Gastroesophageal sphincter (tissue), 4 donors: ENCODE data around the gene NAB1. TPM values are rescaled to one million over a fixed set of nuclear protein-coding genes. Genes with fewer than 3 reads are reported as not detected.

ENCODE experiments used
- ATAC-seq: fragments of 150-250 bp; one replicate; pipeline ENCODE4 v1.9.1; 2016; ENCODE audit warnings: mild to moderate bottlenecking, moderate library complexity
- H3K27ac ChIP-seq, 4 donors: fragments of 200-600 bp; sonication (generic) in 3 of 4; 1 replicate in 3 of 4; 2 replicates in 1 of 4; pipeline ENCODE4 v1.5.1; 2016 to 2019
- H3K27me3 ChIP-seq: fragments of 200-600 bp; sonication (generic); one replicate; pipeline ENCODE4 v1.5.1; 2019
- H3K36me3 ChIP-seq, 2 donors: fragments of 200-600 bp; sonication (generic); one replicate each; pipeline ENCODE4 v1.5.1; 2019; ENCODE audit warnings: control low read depth in 1 of 2
- H3K4me1 ChIP-seq, 3 donors: fragments of 200-600 bp; sonication (generic); 1 replicate in 2 of 3; 2 replicates in 1 of 3; pipeline ENCODE4 v1.5.1; 2016 to 2019; ENCODE audit warnings: control low read depth in 2 of 3
- H3K4me3 ChIP-seq, 2 donors: fragments of 200-600 bp; sonication (generic); one replicate each; pipeline ENCODE4 v1.5.1; 2019; ENCODE audit warnings: mild to moderate bottlenecking in 1 of 2, moderate library complexity in 1 of 2
- H3K9me3 ChIP-seq, 3 donors: fragments of 200-600 bp; sonication (generic); one replicate each; pipeline ENCODE4 v1.5.1; 2017 to 2019; ENCODE audit warnings: control low read depth in 2 of 3
- CTCF ChIP-seq, 4 experiments: fragments of 200-600 bp in 2 of 4; fragments of 450-650 bp in 2 of 4; sonication (generic) in 1 of 4; IDR thresholded peaks; one replicate each; pipeline ENCODE4 v1.5.1; 2017 to 2019; ENCODE audit warnings: antibody characterized with exemption in 4 of 4, mild to moderate bottlenecking in 2 of 4, moderate library complexity in 2 of 4
- EP300 ChIP-seq: sonication (generic); formaldehyde crosslinking; IDR thresholded peaks from one replicate; pipeline ENCODE4 v1.6.1; 2017; ENCODE audit warnings: antibody characterized with exemption, mild to moderate bottlenecking
- POLR2A ChIP-seq, 2 donors: fragments of 450-650 bp; IDR thresholded peaks; one replicate each; pipeline ENCODE4 v1.6.1; 2017; ENCODE audit warnings: antibody characterized with exemption in 2 of 2, mild to moderate bottlenecking in 2 of 2, moderate library complexity in 1 of 2
- POLR2AphosphoS5 ChIP-seq: sonication (generic); formaldehyde crosslinking; IDR thresholded peaks from one replicate; pipeline ENCODE4 v1.6.1; 2017; ENCODE audit warnings: antibody characterized with exemption
- WGBS, 2 donors: methylation state at CpG; one replicate each; pipeline ENCODE4 v1.1.5; 2018; ENCODE audit warnings: low coverage in 1 of 2; 5-methylcytosine and 5-hydroxymethylcytosine counted together
- total RNA-seq, 4 donors: library from RNA; depleted of rRNA; stranded (reverse); fragments of >200 nt; gene quantifications; one replicate each; pipeline ENCODE4 v1.1.0, GENCODE V29; 2016

Gene NAB1
- 10 to 100 TPM; 50.9 to 98.5 (median 73.8) TPM for total RNA-seq

- peak within 1 kb of the TSS; percentile 90 to 99 (median 96) for H3K27ac ChIP-seq
- 0% methylated on average over 2 to 8 of the region's 95 CpGs for WGBS, 2 donors
- H3K4me3 ChIP-seq: peak within 1 kb of the TSS; percentile 66 to 76
- no peaks in the 10 kb centered on the region for H3K36me3 ChIP-seq
- no peaks in the 10 kb centered on the region for H3K9me3 ChIP-seq
- ATAC-seq: peak; percentile 47
- TF ChIP-seq POLR2AphosphoS5: peak; percentile 7
- TF ChIP-seq POLR2A (IDR thresholded peaks at IDR 0.05): peak; percentile 29 to 39
- no peak for TF ChIP-seq CTCF (IDR thresholded peaks at IDR 0.05)
- TF ChIP-seq EP300: no peak
- H3K27me3 ChIP-seq: no peaks in the 10 kb centered on the region
- peaks cover 4 to 68% (median 8%) of the 10 kb centered on the region in 3 donors for H3K4me1 ChIP-seq
Measured at GRCh38 chr2:190649035-190649797, at the start of gene NAB1. TSS of gene NAB1 (plus strand) at chr2:190649083. CDS start at chr2:190659177, 10,094 bp downstream.

GRCh38 chr2:190599546-190600220, 49.2 kb upstream of the NAB1 start:
- no peaks in the 10 kb centered on the region for H3K9me3 ChIP-seq
- TF ChIP-seq CTCF (IDR thresholded peaks at IDR 0.05) (no peak), POLR2AphosphoS5 (no peak), EP300 (no peak), POLR2A (IDR thresholded peaks at IDR 0.05) (no peak)
- no peak overlapping the region for H3K27ac ChIP-seq
- no peaks in the 10 kb centered on the region for H3K36me3 ChIP-seq
- ATAC-seq: no peak
- no peaks in the 10 kb centered on the region for H3K4me1 ChIP-seq
- H3K27me3 ChIP-seq: no peaks in the 10 kb centered on the region
- 66 to 79% methylated on average over 7 to 8 of the region's 8 CpGs for WGBS, 2 donors
- no peak overlapping the region for H3K4me3 ChIP-seq

GRCh38 chr2:190600293-190601103, 48.4 kb upstream of the NAB1 start:
- no peak for TF ChIP-seq CTCF (IDR thresholded peaks at IDR 0.05)
- no peak for TF ChIP-seq EP300
- TF ChIP-seq POLR2AphosphoS5: no peak
- no peak for TF ChIP-seq POLR2A (IDR thresholded peaks at IDR 0.05)
- H3K4me1 ChIP-seq: no peaks in the 10 kb centered on the region
- no peak overlapping the region for H3K4me3 ChIP-seq
- H3K27ac ChIP-seq: no peak overlapping the region
- H3K9me3 ChIP-seq: no peaks in the 10 kb centered on the region
- H3K27me3 ChIP-seq: no peaks in the 10 kb centered on the region
- H3K36me3 ChIP-seq: no peaks in the 10 kb centered on the region
- ATAC-seq: no peak
- 78 to 88% methylated on average over 4 to 5 of the region's 5 CpGs for WGBS, 2 donors

GRCh38 chr2:190603374-190603773, 45.5 kb upstream of the NAB1 start:
- H3K4me3 ChIP-seq: no peak overlapping the region
- H3K27me3 ChIP-seq: no peaks in the 10 kb centered on the region
- no peak overlapping the region for H3K27ac ChIP-seq
- no peak for ATAC-seq
- no peaks in the 10 kb centered on the region for H3K36me3 ChIP-seq
- peaks cover 0 to 20% (median 0%) of the 10 kb centered on the region in 3 donors for H3K4me1 ChIP-seq
- no peaks in the 10 kb centered on the region for H3K9me3 ChIP-seq
- 83 to 100% methylated on average over 3 to 5 of the region's 5 CpGs for WGBS, 2 donors
- no peak for TF ChIP-seq POLR2AphosphoS5
- no peak for TF ChIP-seq EP300
- TF ChIP-seq POLR2A (IDR thresholded peaks at IDR 0.05): no peak
- no peak for TF ChIP-seq CTCF (IDR thresholded peaks at IDR 0.05)
